Measurements from ENCODE around the gene EDC4.

DNA sequence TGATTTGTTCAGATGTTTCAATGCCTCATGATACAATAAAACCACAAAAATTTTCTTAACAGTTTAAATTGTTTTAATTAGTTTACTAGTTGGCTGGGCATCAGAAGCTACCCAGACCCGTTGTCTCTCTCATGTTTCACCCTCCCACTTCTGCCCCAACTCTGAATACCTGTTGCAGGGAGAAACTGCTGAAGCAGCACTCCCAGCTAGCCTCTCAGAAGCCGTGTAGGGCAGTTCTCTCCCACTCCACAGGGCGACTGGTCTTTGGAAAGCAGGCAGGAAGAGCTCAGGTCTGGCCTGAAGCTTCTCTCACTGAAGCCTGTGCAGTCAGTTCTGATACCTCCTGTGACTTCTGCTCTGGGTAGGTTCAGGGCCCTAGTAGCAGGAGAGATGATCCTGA is 1.6 kb upstream of the EDC4 start:
- TF ChIP-seq, protein P1, sequence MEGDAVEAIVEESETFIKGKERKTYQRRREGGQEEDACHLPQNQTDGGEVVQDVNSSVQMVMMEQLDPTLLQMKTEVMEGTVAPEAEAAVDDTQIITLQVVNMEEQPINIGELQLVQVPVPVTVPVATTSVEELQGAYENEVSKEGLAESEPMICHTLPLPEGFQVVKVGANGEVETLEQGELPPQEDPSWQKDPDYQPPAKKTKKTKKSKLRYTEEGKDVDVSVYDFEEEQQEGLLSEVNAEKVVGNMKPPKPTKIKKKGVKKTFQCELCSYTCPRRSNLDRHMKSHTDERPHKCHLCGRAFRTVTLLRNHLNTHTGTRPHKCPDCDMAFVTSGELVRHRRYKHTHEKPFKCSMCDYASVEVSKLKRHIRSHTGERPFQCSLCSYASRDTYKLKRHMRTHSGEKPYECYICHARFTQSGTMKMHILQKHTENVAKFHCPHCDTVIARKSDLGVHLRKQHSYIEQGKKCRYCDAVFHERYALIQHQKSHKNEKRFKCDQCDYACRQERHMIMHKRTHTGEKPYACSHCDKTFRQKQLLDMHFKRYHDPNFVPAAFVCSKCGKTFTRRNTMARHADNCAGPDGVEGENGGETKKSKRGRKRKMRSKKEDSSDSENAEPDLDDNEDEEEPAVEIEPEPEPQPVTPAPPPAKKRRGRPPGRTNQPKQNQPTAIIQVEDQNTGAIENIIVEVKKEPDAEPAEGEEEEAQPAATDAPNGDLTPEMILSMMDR (IDR thresholded peaks at IDR 0.05 in 2 of 3, conservative IDR thresholded peaks at IDR 0.05 in 1 of 3; ENCODE audit: insufficient read depth in 2 of 3, low read depth in 1 of 3, low read length in 3 of 3), result no peak
- TF ChIP-seq, protein P2, sequence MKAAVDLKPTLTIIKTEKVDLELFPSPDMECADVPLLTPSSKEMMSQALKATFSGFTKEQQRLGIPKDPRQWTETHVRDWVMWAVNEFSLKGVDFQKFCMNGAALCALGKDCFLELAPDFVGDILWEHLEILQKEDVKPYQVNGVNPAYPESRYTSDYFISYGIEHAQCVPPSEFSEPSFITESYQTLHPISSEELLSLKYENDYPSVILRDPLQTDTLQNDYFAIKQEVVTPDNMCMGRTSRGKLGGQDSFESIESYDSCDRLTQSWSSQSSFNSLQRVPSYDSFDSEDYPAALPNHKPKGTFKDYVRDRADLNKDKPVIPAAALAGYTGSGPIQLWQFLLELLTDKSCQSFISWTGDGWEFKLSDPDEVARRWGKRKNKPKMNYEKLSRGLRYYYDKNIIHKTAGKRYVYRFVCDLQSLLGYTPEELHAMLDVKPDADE (conservative IDR thresholded peaks at IDR 0.05; ENCODE audit: control insufficient read depth, low read depth, low read length), result no peak
- TF ChIP-seq NR2C1 (IDR thresholded peaks at IDR 0.05), result no peak
- TF ChIP-seq NR2C1 (tag; IDR thresholded peaks at IDR 0.05), result no peak
- TF ChIP-seq MYBL2 (IDR thresholded peaks at IDR 0.05; ENCODE audit: low read depth), result no peak
- TF ChIP-seq MYBL2 (CRISPR knock-in tag; IDR thresholded peaks at IDR 0.05; ENCODE audit: borderline replicate concordance), result no peak
